SK-N-MC (cell line): ENCODE results near the gene CLDN34.

Experiments used
- EZH2 ChIP-seq: fragments of 200-600 bp; sonication (generic); IDR thresholded peaks from one replicate; pipeline ENCODE4 v1.6.1; 2017; ENCODE audit warnings: antibody characterized with exemption
- POLR2AphosphoS5 ChIP-seq: IDR thresholded peaks from 2 replicates; pipeline ENCODE4 v1.6.1; 2012; ENCODE audit warnings: mild to moderate bottlenecking, low read depth, low read length, borderline replicate concordance

- TF ChIP-seq POLR2AphosphoS5, result no peak
- TF ChIP-seq EZH2, result no peak
Observed at GRCh38 chrX:9992061-9992460, 24.9 kb downstream of the CLDN34 start.
